Ascending aorta (tissue), 2 donors: ENCODE data around the gene BCOR. TPM values are rescaled to one million over a fixed set of nuclear protein-coding genes. Genes with fewer than 3 reads are reported as not detected.
A peak's percentile ranks its signal among the peaks of the same experiment; 100 is the strongest.

Experiments used
- DNase-seq, 2 donors: peaks; one replicate each; pipeline ENCODE4 v3.0.0-alpha.2; 2019; ENCODE audit warnings: low spot score in 2 of 2
- H3K27ac ChIP-seq, 2 donors: fragments of 200-600 bp; sonication (generic); one replicate each; pipeline ENCODE4 v1.5.1; 2016 to 2017; ENCODE audit warnings: mild to moderate bottlenecking in 1 of 2
- H3K27me3 ChIP-seq: fragments of 200-600 bp; sonication (generic); one replicate; pipeline ENCODE4 v1.5.1; 2017
- H3K36me3 ChIP-seq, 2 donors: fragments of 200-600 bp; sonication (generic); one replicate each; pipeline ENCODE4 v1.5.1; 2016
- H3K4me1 ChIP-seq, 2 donors: fragments of 200-600 bp; sonication (generic); one replicate each; pipeline ENCODE4 v1.5.1; 2016 to 2017; ENCODE audit warnings: mild to moderate bottlenecking in 1 of 2
- H3K4me3 ChIP-seq, 2 donors: fragments of 200-600 bp; sonication (generic); one replicate each; pipeline ENCODE4 v1.5.1; 2016 to 2017; ENCODE audit warnings: mild to moderate bottlenecking in 1 of 2
- H3K9me3 ChIP-seq, 2 donors: fragments of 200-600 bp; sonication (generic); one replicate each; pipeline ENCODE4 v1.5.1; 2016
- CTCF ChIP-seq, 3 experiments: fragments of 200-600 bp in 2 of 3; fragments of 450-650 bp in 1 of 3; sonication (generic) in 2 of 3; IDR thresholded peaks; one replicate each; pipeline ENCODE4 v1.5.1; 2016 to 2019; ENCODE audit warnings: antibody characterized with exemption in 3 of 3, mild to moderate bottlenecking in 1 of 3, moderate library complexity in 1 of 3
- intact Hi-C: fragments of 100-400 bp; cut with DNase I; formaldehyde crosslinking; loops from one replicate; pipeline ENCODE4 v1.15.1; 2023
- total RNA-seq: library from RNA; depleted of rRNA; stranded (reverse); fragments of >200 nt; gene quantifications from one replicate; pipeline ENCODE4 v1.1.0, GENCODE V29; 2016

The BCOR gene
- total RNA-seq, 1 donor from 2014 or later: 26.7 TPM

- H3K9me3 ChIP-seq: no peaks in the 10 kb centered on the region
- peak in 1 of 2 donors; percentile 53 for DNase-seq
- no peaks in the 10 kb centered on the region for H3K36me3 ChIP-seq
- peak overlapping the region; percentile 68 to 71 for H3K4me3 ChIP-seq
- H3K4me1 ChIP-seq: peaks cover 5 to 17% of the 10 kb centered on the region in 2 donors
- no peaks in the 10 kb centered on the region for H3K27me3 ChIP-seq
- intact Hi-C loops: loop anchor here (2.0 to 10.0 kb wide), 3 partner anchors 23 to 463 kb away; no protein-coding TSS in a partner anchor
- peak overlapping the region; percentile 83 to 96 for H3K27ac ChIP-seq
- TF ChIP-seq CTCF (IDR thresholded peaks at IDR 0.05): peak in 1 of 3 experiments; percentile 9
Observed at GRCh38 chrX:40107291-40108161, 9.8 kb upstream of the BCOR start.

DNA sequence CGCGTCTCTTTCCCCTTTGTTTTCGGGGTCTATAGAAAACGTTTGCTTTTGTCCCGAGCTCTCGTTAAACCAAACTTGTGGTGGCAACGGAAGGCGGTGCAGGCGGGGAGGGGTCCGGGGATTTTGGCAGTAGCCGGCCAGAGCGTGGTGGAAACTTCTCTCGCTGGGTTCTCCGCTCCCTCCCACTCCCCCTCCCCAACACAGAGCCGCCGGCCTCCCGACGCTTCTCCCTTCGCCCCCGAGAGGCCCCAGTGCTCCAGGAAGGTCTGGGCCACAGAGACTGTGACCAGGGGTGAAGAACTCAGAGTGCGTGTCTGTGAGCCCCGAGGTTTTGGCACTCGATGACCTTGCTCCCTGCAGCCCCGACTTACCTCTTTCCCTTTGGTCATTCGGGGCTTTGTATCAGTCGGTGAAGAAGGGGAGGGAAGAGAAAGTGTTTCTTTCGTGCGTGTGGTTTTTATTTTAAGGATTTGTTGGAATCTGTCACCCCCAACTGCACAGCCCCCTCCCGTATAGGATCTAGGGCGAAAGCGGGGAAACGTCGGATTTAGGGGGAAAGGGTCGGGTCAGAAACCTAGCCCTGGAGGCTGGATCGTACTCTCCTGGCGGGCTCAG lies 9.0 kb upstream of the BCOR start:
- peak overlapping the region; percentile 68 to 71 for H3K4me3 ChIP-seq
- H3K27ac ChIP-seq: peak overlapping the region; percentile 83 to 96
- no peaks in the 10 kb centered on the region for H3K9me3 ChIP-seq
- H3K27me3 ChIP-seq: no peaks in the 10 kb centered on the region
- H3K36me3 ChIP-seq: no peaks in the 10 kb centered on the region
- no peak for TF ChIP-seq CTCF (IDR thresholded peaks at IDR 0.05)
- intact Hi-C loops: loop anchor here (1.0 to 10.0 kb wide), 2 partner anchors 8 to 462 kb away; no protein-coding TSS in a partner anchor
- peaks cover 5 to 17% of the 10 kb centered on the region in 2 donors for H3K4me1 ChIP-seq
- DNase-seq: no peak

DNA sequence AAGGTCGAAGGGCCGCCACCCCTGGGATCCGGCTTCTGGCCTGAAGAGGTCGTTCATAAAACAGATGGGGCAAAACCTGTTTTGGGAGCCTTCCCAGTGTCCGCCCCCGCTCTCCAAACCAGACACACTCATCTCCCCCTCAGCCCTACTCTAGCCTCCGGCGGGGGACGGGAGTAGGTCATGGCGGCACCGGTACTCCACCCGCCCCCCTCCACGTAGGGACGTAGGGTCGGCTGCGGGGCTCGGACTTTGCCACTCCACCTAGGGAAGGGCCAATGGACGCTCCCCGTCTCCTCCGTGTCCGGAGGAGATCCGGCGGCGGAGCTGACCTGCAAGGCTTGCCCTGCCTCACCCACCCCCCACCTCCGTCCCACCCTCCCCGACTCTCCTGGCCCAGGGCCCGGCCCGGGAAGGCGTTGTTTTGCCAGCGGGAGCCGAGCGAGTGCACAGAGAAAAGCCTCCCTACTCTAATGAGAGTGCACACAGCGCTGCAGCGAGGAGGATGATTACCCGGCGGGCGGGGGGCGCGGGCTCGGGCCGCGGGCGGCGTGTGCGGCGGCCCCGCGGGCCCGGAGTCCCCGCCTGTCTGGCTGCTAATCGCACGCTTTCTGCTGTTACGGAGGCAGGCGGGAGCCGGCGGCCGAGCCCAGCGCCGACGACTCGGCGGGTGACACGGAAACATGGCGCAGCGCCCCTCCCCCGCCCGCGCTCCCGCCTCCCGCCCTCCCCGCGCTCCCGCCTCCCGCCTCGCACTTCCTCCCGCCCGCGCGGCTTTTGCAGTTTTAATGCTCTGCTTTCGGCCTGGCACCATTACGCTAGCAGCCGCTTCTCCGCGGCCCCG lies 8.3 kb upstream of the BCOR start:
- Histone ChIP-seq H3K9me3 (no peaks in the 10 kb centered on the region), H3K4me3 (peak overlapping the region; percentile 68 to 71), H3K4me1 (peaks cover 5 to 17% of the 10 kb centered on the region in 2 donors), H3K27ac (peak overlapping the region; percentile 83 to 96), H3K27me3 (no peaks in the 10 kb centered on the region), H3K36me3 (no peaks in the 10 kb centered on the region)
- intact Hi-C loops: loop anchor here (1.0 to 10.0 kb wide), 3 partner anchors 8 to 461 kb away; no protein-coding TSS in a partner anchor
- no peak for TF ChIP-seq CTCF (IDR thresholded peaks at IDR 0.05)
- no peak for DNase-seq

- no peak for TF ChIP-seq CTCF (IDR thresholded peaks at IDR 0.05)
- Histone ChIP-seq H3K27ac (peak overlapping the region; percentile 83 to 96), H3K4me3 (peak overlapping the region; percentile 68 to 71), H3K27me3 (no peaks in the 10 kb centered on the region), H3K9me3 (no peaks in the 10 kb centered on the region), H3K4me1 (peaks cover 5 to 23% of the 10 kb centered on the region in 2 donors), H3K36me3 (no peaks in the 10 kb centered on the region)
- no peak for DNase-seq
- intact Hi-C loops: loop anchor here (2.0 to 10.0 kb wide), 2 partner anchors 70 to 460 kb away; no protein-coding TSS in a partner anchor
Observed at GRCh38 chrX:40104985-40105834, 7.5 kb upstream of the BCOR start.
